HepG2 (cell line): ENCODE measurements around the gene PFAS. TPM values are rescaled to one million over a fixed set of nuclear protein-coding genes. Genes with fewer than 3 reads are reported as not detected.

Experiments
- AFF4 ChIP-seq: sonication (generic); formaldehyde crosslinking; IDR thresholded peaks from 2 replicates; pipeline ENCODE4 v1.4.0; 2020; ENCODE audit warnings: missing genetic modification reagents
- ARNTL ChIP-seq: sonication (generic); formaldehyde crosslinking; IDR thresholded peaks from 2 replicates; pipeline ENCODE4 v1.4.0; 2020; ENCODE audit warnings: mild to moderate bottlenecking, missing genetic modification reagents
- GLI4 ChIP-seq: sonication (generic); formaldehyde crosslinking; IDR thresholded peaks from 2 replicates; pipeline ENCODE4 v1.5.1; 2020; ENCODE audit warnings: missing genetic modification reagents, mild to moderate bottlenecking, moderate library complexity, borderline replicate concordance
- ISL2 ChIP-seq: sonication (generic); formaldehyde crosslinking; IDR thresholded peaks from 2 replicates; pipeline ENCODE4 v1.5.0; 2020; ENCODE audit warnings: missing genetic modification reagents
- ONECUT2 ChIP-seq: sonication (generic); formaldehyde crosslinking; IDR thresholded peaks from 2 replicates; pipeline ENCODE4 v1.4.0; 2020; ENCODE audit warnings: missing genetic modification reagents
- PPARG ChIP-seq: conservative IDR thresholded peaks from 2 replicates; pipeline ENCODE4 v1.6.1; 2016; ENCODE audit warnings: missing biosample characterization, missing genetic modification reagents
- REL ChIP-seq: sonication (generic); formaldehyde crosslinking; conservative IDR thresholded peaks from 2 replicates; pipeline ENCODE4 v1.8.0; 2022; ENCODE audit warnings: mild to moderate bottlenecking, missing genetic modification reagents, moderate library complexity
- SMAD3 ChIP-seq: sonication (generic); formaldehyde crosslinking; IDR thresholded peaks from 2 replicates; pipeline ENCODE4 v1.4.0; 2020; ENCODE audit warnings: missing genetic modification reagents
- ZMAT3 ChIP-seq: sonication (generic); formaldehyde crosslinking; conservative IDR thresholded peaks from 2 replicates; pipeline ENCODE4 v1.7.0; 2021; ENCODE audit warnings: missing genetic modification reagents
- ZNF274 ChIP-seq: sonication (generic); formaldehyde crosslinking; IDR thresholded peaks from 2 replicates; pipeline ENCODE4 v1.5.1; 2020; ENCODE audit warnings: mild to moderate bottlenecking, missing genetic modification reagents
- ZNF646 ChIP-seq: sonication (generic); formaldehyde crosslinking; IDR thresholded peaks from 2 replicates; pipeline ENCODE4 v1.9.0; 2021; ENCODE audit warnings: mild to moderate bottlenecking, missing genetic modification reagents
- ZNF746 ChIP-seq: sonication (generic); formaldehyde crosslinking; IDR thresholded peaks from 2 replicates; pipeline ENCODE4 v1.8.0; 2022; ENCODE audit warnings: mild to moderate bottlenecking, missing genetic modification reagents
- ZNF780A ChIP-seq: sonication (generic); formaldehyde crosslinking; IDR thresholded peaks from 2 replicates; pipeline ENCODE4 v1.8.0; 2022; ENCODE audit warnings: mild to moderate bottlenecking, missing genetic modification reagents, moderate library complexity
- ZSCAN22 ChIP-seq: sonication (generic); formaldehyde crosslinking; IDR thresholded peaks from 2 replicates; pipeline ENCODE4 v1.4.0; 2020; ENCODE audit warnings: mild to moderate bottlenecking, missing genetic modification reagents
- polyA plus RNA-seq, 8 experiments: library from polyadenylated mRNA; depleted of rRNA in 3 of 8; stranded (reverse) in 7 of 8; unstranded in 1 of 8; fragments of >200 nt; fragmentation: Illumina TruSeq in 4 of 8; extraction: Trizol in 4 of 8; gene quantifications; 2 replicates each; pipeline versions ENCODE4 v1.2.1 to v1.2.3, GENCODE V29; 2011 to 2016; ENCODE audit warnings: low read depth in 4 of 8, missing spikeins in 1 of 8, mixed read lengths in 1 of 8; ENCODE audit not compliant: insufficient read depth in 1 of 8
- total RNA-seq, 5 experiments: library from RNA; depleted of rRNA; stranded (reverse); fragments of >200 nt; fragmentation: Illumina TruSeq; extraction: Trizol; gene quantifications; 2 replicates each; pipeline ENCODE4 v1.2.3, GENCODE V29; 2016; ENCODE audit warnings: low read depth in 1 of 5
- TF ChIP-seq, protein P1 (sequence below): sonication (generic); formaldehyde crosslinking; IDR thresholded peaks from 2 replicates; pipeline ENCODE4 v1.4.0; 2020; ENCODE audit warnings: low read depth, mild to moderate bottlenecking, missing genetic modification reagents
- TF ChIP-seq, protein P2 (sequence below): sonication (generic); formaldehyde crosslinking; IDR thresholded peaks from 2 replicates; pipeline ENCODE4 v1.5.1; 2020; ENCODE audit warnings: mild to moderate bottlenecking, moderate library complexity, missing genetic modification reagents

PFAS gene
- total and polyA plus RNA-seq, 2 of the 13 experiments (the other 11 are each of a cell fraction or from before 2014, with no cell fraction given): 49.4 to 58.2 TPM

GRCh38 chr17:8223356-8224126 is 25.5 kb upstream of the PFAS start (continued):
- TF ChIP-seq ZMAT3 (CRISPR knock-in tag) (0 out of 2 replicates have a peak, but pooled peaks have one; percentile 18), ZNF780A (0 out of 2 replicates have a peak, but pooled peaks have one; percentile 14), ZNF274 (CRISPR knock-in tag) (0 out of 2 replicates have a peak, but pooled peaks have one; percentile 13), SMAD3 (CRISPR knock-in tag) (0 out of 2 replicates have a peak, but pooled peaks have one; percentile 40), ISL2 (CRISPR knock-in tag) (peak; percentile 45; the same call in 1 of the 2 replicates), ONECUT2 (CRISPR knock-in tag) (no peak), AFF4 (CRISPR knock-in tag) (no peak), ZSCAN22 (CRISPR knock-in tag) (no peak), ARNTL (CRISPR knock-in tag) (0 out of 2 replicates have a peak, but pooled peaks have one; percentile 2), ZNF746 (CRISPR knock-in tag) (peak; percentile 74), GLI4 (CRISPR knock-in tag) (0 out of 2 replicates have a peak, but pooled peaks have one; percentile 14), REL (CRISPR knock-in tag) (0 out of 2 replicates have a peak, but pooled peaks have one; percentile 61), PPARG (CRISPR knock-in tag) (no peak; the same call in 1 of the 2 replicates), ZNF646 (CRISPR knock-in tag) (0 out of 2 replicates have a peak, but pooled peaks have one; percentile 51)
- TF ChIP-seq, protein P1, sequence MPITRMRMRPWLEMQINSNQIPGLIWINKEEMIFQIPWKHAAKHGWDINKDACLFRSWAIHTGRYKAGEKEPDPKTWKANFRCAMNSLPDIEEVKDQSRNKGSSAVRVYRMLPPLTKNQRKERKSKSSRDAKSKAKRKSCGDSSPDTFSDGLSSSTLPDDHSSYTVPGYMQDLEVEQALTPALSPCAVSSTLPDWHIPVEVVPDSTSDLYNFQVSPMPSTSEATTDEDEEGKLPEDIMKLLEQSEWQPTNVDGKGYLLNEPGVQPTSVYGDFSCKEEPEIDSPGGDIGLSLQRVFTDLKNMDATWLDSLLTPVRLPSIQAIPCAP: no peak
- TF ChIP-seq, protein P2, sequence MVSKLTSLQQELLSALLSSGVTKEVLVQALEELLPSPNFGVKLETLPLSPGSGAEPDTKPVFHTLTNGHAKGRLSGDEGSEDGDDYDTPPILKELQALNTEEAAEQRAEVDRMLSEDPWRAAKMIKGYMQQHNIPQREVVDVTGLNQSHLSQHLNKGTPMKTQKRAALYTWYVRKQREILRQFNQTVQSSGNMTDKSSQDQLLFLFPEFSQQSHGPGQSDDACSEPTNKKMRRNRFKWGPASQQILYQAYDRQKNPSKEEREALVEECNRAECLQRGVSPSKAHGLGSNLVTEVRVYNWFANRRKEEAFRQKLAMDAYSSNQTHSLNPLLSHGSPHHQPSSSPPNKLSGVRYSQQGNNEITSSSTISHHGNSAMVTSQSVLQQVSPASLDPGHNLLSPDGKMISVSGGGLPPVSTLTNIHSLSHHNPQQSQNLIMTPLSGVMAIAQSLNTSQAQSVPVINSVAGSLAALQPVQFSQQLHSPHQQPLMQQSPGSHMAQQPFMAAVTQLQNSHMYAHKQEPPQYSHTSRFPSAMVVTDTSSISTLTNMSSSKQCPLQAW: 0 out of 2 replicates have a peak, but pooled peaks have one; percentile 11
